Hematopoietic multipotent progenitor cell treated with erythropoietin and hydrocortisone succinate and interleukin-3 and kit ligand, for 15 days (in vitro differentiated cells): Measurements from ENCODE around the gene EMILIN2.
"Not testable (repeated sequence)": the region's sequence is repeated elsewhere in the genome, so short reads cannot be mapped to it uniquely, and the experiment has no call there.

Experiments used
- DNase-seq: peaks from one replicate; pipeline ENCODE4 v3.0.0-alpha.2; 2015; ENCODE audit warnings: low spot score

The EMILIN2 gene

GRCh38 chr18:2845172-2845571 lies 1.6 kb upstream of the EMILIN2 start:
- no peak for DNase-seq

GRCh38 chr18:2847317-2848246 lies 776 bp downstream of the EMILIN2 start:
- no peak for DNase-seq

- DNase-seq = no peak
Observed at GRCh38 chr18:2848247-2849246, 1.7 kb downstream of the EMILIN2 start.

- no peak for DNase-seq
Observed at GRCh38 chr18:2850816-2851215, 4.0 kb downstream of the EMILIN2 start.

GRCh38 chr18:2851771-2852170 lies 5.0 kb downstream of the EMILIN2 start:
- DNase-seq = no peak

GRCh38 chr18:2852460-2852859 lies 5.7 kb downstream of the EMILIN2 start:
- not testable (repeated sequence) for DNase-seq

GRCh38 chr18:2853173-2853925 lies 6.5 kb downstream of the EMILIN2 start:
- peak; percentile 24 for DNase-seq

GRCh38 chr18:2853926-2854664 lies 7.3 kb downstream of the EMILIN2 start:
- DNase-seq = peak; percentile 87

GRCh38 chr18:2854875-2855274 lies 8.1 kb downstream of the EMILIN2 start:
- no peak for DNase-seq

- DNase-seq = no peak
Observed at GRCh38 chr18:2855560-2856350, 8.9 kb downstream of the EMILIN2 start.

- DNase-seq = no peak
Observed at GRCh38 chr18:2856547-2857170, 9.9 kb downstream of the EMILIN2 start.

- DNase-seq = no peak
Observed at GRCh38 chr18:2857491-2858131, 10.8 kb downstream of the EMILIN2 start.

- not testable (repeated sequence) for DNase-seq
Observed at GRCh38 chr18:2860397-2860796, 13.6 kb downstream of the EMILIN2 start.

- DNase-seq = not testable (repeated sequence)
Observed at GRCh38 chr18:2863997-2864396, 17.2 kb downstream of the EMILIN2 start.

GRCh38 chr18:2866465-2866864 lies 19.7 kb downstream of the EMILIN2 start:
- not testable (repeated sequence) for DNase-seq

GRCh38 chr18:2869207-2869606 lies 22.4 kb downstream of the EMILIN2 start:
- no peak for DNase-seq

GRCh38 chr18:2871111-2871720 lies 24.4 kb downstream of the EMILIN2 start:
- DNase-seq = no peak

- no peak for DNase-seq
Observed at GRCh38 chr18:2872095-2872494, 25.3 kb downstream of the EMILIN2 start.

GRCh38 chr18:2874765-2875164 lies 28.0 kb downstream of the EMILIN2 start:
- DNase-seq = no peak
